Pons (tissue), 1 donor: ENCODE measurements around the gene LPCAT3.

Experiments
- DNase-seq: peaks from one replicate; pipeline ENCODE4 v3.0.0-alpha.2; 2016; ENCODE audit warnings: low spot score

The LPCAT3 gene

DNA sequence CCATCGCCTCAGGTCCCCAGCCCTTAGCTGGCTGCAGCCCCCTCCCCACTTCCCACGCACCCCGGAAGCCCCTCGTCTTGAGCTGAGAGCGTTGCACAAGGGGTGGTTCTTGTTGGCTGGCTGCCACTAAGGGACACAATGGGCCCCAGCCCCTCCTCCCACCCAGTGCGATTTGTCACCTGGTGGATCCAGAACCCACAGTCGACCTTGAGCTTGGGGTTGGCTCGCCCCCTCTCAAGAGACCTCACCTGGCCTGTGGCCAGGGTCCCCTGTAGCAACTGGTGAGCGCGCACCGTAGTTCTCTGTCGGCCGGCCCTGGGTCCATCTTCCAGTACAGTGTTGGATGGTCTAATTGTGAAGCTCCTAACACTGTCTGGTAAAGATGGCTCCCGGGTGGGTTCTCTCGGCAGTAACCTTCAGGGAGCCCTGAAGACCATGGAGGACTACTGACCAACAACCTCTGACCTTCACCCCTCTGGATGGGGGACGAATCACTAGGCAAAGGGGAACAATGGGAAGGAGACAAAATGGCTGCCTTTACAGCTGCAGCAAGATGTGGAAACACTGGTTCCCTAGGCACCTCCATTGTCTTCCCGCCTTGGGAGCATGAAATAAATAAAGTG lies 54.4 kb downstream of the LPCAT3 start:
- no peak for DNase-seq

DNA sequence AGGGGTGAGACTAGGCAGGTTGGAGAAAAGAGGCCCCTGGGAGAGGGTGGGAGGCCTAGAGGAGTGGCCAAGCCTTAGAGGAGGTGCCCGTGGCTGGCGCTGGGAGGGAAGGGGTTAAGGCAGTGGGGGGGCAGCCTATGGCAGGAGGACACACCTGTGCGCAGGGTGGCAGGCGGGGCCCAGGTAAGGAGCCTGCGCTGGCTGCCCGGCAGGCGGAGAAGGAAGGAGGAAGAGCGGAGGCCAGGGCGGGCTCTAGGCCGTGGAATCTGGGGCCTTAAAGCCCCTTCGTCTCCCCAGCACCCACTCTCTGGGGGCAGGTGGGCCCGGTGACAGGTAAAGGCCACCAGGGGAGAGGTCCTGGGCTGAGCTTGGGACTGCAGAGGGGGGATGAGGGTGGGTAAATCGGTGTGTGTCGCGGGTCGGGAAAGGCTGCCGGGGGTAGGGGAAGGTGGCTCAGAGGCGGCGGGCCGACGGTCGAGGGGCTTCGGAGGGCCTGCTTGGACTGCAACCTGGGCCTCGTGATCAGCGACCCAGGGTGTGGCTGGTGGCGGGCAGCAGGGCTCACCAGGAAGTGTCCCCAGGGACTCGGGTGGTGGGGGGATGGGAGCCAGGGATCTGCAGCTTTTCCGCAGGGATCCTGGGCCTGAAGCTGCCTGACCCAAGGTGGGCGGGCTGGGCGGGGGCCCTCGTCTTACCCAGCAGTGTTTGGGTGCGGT lies 55.1 kb downstream of the LPCAT3 start:
- no peak for DNase-seq

DNA sequence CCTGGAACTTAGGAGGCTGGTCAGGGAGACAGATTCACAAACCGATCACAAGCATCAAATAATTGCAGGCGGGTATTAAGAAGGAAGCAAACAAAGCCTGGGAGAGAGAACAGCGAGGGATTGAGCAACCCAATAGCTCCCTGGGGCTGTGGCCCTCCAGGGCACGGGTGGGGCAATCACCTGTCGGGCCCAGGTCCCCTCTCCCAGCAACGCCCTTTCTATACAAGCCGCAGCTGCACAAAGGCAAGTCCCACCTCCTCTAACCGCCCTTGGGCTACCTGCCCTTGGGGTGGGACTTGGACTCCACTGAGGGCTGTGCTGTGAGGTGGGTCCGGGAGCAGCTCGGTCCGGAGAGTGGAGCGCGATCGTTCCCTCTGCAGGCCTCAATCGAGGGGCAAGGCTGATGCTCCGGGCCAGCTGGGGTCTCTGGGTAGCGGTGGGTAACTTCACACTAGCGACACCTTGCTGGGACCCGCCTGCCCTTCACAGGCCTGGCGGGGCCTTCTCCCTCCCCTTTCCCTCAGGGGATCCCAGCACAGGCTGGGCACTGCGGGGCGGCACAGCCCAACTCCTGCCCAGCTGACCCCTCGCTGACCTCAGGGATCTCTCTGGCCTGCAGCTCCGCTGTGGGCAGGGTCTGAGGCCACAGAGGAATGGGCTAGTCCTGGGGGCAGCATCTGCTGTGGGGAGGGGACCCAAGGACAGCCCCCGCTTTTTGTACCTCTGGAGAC lies 55.8 kb downstream of the LPCAT3 start:
- DNase-seq, result no peak

DNA sequence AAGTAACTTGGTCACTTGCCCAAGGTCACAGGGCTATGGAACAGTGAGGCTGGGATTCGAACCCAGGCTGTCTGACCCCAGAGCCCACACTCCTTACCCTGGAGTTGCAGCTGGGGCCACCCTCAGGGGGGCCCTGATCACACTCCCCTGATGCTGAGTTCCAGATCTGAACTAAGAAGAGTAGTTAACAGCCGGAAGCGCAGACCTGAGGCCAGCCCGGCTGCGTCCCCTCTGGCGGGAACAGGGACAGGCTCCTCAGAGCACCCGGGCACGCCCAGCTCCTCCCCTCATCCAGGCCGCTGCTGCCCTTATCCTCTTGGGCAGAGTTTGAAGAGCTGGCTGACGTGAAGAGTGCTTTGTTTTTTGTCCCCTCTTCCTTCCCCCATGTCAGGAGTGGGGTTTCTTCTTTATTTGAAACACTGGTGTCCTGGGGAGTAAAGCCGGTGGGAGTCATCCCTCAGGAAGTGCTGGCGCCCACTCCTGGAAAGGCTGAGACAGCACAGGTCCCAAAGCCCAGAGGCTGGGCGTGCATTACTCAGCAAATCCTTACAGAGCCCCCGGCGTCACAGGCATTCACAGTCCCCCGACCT lies 56.5 kb downstream of the LPCAT3 start:
- no peak for DNase-seq

DNA sequence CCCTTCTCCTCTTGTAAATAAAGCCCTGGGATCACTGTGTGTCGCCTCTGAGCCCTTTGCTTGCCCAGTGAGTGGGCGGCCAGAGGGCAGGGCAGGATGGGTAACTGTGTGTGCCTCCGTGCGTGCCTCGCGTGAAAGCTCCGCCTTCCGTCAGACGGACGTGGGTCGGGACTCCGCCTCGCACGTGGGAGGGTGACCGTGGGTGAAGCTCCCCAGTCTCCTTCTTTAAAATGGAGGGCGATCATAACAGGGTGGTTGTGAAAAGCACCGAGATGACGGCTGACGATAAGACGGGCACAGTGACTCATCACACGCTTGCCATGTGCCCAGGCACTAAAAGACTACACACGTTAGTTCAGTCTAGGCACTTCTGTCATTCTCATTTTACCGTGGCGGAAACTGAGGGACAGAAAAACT lies 57.0 kb downstream of the LPCAT3 start:
- DNase-seq, result no peak

DNA sequence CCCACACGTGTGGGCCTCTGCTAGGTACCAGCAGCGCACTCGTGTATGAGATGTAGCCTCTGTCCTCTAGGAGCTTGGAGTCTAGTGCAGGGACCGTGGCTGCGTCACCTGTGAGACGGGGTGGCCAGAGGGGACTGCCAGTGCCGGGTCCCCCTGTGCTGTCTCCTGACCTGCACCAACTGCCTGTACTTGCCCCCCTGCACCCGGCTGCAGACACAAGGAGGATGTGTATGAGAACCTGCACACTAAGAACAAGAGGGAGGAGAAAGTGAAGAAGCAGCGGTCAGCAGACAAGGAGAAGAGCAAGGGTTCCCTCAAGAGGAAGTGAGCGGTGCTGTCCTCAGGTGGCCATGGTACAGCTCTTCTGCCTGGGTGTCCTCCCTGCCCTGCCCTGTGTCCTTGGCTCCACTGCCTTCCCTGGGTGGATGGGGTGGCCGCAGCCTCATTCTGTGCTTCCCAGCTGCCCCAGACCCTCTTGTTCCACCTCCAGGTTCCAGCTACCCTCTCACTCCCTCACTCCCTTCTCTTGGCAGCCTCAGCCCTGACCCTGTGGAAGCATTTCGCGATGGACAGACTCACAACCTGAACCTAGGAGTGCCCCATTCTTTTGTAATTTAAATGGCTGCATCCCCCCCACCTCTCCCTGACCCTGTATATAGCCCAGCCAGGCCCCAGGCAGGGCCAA lies 57.5 kb downstream of the LPCAT3 start:
- no peak for DNase-seq

DNA sequence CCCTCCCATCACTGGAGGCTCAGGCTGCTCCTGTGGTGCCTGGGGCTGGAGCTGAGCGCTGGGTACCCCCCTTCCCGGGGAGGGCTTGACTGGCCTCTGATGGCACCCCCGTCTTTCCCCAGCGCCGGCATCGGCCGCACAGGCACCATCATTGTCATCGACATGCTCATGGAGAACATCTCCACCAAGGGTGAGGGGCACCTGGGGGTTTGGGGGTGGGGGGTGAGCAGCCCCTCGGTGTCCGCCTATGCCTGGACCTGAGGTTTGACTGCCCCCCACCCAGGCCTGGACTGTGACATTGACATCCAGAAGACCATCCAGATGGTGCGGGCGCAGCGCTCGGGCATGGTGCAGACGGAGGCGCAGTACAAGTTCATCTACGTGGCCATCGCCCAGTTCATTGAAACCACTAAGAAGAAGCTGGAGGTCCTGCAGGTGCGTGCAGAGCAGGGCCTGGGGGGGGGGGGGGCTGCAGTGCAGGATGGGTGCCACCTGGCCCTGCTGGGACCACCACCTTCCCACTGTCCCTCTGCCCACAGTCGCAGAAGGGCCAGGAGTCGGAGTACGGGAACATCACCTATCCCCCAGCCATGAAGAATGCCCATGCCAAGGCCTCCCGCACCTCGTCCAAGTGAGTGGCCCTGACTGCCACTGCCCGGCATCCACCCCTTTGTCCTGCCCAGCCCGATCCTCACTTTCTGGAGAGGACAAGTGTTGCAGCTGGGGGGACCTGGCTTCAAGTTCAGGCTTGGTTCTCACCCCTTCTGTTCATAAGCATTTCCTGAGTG lies 58.3 kb downstream of the LPCAT3 start:
- DNase-seq, result no peak

DNA sequence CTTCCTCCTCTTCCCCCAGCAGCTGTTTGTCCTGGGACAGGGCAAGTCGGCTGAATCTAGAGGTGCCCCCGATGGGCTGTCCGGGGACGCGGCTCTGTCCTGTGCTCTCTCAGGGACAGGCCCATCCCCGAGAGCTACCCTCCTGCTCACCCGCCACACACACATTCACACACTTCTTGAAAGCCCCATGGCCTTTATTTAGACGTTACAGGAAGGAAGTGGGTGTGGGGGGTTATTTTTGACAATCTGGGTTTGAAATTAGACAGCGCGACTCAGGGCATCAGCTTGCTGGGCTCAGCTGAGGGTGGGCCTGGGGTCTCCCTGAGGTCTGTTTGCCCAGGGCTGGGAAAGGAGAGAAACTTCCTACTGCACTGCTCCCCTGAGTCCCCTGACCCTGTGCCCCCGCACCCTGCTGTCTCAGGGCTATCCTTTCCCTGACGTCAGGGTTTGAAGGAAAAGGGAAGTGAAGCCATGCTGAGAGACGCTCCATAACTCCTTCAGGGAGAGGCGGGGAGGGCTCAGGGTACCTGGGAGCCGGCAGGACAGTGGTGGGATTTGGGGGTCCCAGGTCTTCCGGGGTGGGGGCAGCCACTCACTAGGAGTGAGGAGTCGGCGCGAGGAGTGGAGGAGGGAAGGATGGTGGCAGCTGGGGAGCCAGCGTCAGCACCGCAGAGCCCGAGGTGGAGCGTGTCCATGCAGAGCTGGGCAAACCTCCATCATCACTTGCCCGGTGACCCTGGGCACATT lies 59.0 kb downstream of the LPCAT3 start:
- peak; percentile 69 for DNase-seq

DNA sequence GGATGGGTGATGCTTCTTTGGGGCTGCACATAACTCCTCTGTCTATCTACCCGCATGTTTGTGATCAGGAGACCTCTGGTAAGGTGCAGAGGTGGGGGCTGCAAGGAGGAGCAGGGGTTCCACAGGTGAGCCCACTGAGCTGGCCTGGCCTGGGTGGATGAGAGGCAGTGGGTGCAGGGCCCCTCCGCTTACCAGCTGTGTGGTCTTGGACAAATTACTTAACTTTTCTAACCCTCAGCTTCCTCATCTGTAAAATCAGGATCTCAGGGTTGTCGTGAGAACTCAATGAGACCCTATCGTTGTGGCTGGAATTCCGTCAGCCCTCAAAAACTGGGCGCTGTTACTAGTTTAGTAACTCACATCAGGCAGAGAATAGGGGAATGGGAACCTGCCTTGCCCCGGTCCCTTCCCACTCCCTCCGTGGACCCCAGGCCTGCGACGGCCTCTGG lies 59.6 kb downstream of the LPCAT3 start:
- no peak for DNase-seq

DNA sequence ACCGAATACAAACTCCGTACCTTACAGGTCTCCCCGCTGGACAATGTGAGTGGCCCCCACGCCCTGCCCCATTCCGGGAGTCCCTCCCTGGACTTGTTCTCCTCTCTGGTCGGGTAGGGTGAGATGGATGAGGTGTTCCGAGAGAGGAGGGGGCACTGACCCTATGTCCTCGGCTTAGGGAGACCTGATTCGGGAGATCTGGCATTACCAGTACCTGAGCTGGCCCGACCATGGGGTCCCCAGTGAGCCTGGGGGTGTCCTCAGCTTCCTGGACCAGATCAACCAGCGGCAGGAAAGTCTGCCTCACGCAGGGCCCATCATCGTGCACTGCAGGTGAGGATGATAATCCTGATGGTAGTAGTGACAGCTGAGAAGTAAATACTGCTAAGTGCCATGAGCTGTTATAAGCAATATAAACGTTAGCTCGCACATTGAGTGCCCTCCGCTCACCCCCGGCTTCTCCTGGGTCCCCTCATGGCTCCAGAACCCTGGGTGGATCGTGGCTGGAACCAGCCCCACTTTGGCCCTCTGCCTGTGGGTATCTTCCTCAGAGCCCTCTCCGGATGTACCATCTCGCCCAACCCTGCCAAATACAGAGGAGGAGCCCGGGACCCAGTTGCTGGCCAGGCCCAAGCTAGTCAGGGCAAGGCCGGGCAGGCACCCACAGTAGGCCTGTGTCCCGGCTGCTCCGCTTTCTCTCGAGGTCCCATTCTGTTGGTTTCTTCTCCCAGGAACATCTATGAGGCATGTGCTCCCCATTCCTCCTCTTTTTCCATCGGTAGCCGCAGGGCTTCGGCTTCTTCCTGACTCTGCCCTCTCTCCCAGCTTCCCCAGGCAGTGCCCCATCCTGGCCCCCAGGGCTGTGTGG lies 60.3 kb downstream of the LPCAT3 start:
- no peak for DNase-seq

DNA sequence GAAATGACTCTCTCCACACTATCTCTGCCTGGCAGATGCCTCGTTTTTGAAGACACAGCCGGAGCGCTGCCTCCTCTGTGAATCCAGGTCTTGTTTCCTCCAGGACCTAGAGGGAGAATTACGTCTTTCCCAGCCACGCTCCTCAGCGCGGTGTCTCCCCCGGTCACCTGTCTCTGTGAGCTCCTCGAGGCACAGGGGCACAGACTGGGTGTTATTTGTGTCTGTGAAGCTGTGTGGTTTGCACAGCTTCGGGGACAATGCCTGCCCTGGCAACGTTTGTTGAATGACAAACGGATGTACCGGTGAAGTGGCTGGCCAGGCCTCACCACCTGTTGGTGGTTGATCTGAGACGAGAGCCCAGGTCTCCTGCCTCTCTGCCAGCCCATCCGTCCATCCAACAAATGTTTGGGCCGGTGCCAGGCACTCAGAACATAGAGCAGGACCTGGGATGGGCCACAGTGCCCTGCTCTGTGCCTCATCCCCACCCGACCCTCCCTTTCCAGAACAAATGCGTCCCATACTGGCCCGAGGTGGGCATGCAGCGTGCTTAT lies 61.0 kb downstream of the LPCAT3 start:
- DNase-seq, result no peak

DNA sequence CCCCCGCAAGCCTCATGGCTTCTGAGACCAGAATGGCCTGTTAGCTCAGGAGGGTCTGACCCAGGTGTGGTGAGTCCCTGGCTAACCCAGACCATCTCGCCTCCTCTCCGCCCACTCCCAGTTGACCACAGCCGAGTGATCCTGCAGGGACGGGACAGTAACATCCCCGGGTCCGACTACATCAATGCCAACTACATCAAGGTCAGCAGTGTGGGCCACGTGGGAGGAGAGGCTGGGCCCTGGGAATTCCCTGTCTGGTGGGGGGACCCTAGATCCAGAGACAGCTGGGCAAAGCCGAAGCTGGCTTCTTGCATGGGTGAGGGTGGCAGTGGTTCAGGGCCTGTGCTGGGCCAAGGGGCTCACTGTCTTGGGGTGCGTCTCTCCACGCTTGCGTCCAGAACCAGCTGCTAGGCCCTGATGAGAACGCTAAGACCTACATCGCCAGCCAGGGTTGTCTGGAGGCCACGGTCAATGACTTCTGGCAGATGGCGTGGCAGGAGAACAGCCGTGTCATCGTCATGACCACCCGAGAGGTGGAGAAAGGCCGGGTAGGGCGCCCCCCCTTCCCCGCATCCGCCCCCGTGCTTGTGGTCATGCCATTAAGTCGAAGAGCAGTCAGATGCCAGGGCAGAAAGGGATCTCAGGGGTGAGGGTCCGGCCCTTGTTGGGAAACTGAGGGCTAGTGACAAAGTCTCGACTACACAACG lies 62.1 kb downstream of the LPCAT3 start:
- no peak for DNase-seq

DNA sequence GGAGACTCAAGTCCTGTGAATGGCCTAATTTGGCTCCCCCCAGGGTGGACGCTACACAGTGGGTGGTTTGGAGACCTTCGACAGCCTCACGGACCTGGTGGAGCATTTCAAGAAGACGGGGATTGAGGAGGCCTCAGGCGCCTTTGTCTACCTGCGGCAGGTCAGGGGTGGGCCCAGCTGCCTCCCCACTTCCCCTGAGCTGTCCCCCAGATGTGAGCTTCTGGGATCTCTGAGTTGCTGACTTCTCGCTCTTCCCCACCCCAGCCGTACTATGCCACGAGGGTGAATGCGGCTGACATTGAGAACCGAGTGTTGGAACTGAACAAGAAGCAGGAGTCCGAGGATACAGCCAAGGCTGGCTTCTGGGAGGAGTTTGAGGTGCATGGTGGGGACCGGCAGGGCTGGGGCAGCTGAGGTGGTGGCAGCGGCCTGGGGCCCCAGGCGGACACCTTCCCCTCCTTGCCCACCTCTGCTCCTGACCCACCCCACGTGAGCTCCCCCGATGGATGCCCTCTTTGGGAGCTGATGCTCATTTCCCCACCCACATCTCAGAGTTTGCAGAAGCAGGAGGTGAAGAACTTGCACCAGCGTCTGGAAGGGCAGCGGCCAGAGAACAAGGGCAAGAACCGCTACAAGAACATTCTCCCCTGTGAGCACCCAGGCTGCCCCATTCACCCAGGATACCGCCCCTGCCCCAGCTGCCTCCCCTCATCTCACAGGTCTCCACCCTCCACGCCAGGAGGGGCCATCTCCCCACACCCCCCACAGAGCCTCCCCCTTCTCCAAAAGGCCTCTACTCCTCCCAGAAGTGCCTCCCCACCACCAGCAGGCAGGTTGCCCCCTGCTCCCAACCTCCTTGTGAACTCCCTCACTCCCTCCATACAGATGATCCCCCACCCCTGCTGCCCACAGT lies 62.9 kb downstream of the LPCAT3 start:
- DNase-seq, result no peak

DNA sequence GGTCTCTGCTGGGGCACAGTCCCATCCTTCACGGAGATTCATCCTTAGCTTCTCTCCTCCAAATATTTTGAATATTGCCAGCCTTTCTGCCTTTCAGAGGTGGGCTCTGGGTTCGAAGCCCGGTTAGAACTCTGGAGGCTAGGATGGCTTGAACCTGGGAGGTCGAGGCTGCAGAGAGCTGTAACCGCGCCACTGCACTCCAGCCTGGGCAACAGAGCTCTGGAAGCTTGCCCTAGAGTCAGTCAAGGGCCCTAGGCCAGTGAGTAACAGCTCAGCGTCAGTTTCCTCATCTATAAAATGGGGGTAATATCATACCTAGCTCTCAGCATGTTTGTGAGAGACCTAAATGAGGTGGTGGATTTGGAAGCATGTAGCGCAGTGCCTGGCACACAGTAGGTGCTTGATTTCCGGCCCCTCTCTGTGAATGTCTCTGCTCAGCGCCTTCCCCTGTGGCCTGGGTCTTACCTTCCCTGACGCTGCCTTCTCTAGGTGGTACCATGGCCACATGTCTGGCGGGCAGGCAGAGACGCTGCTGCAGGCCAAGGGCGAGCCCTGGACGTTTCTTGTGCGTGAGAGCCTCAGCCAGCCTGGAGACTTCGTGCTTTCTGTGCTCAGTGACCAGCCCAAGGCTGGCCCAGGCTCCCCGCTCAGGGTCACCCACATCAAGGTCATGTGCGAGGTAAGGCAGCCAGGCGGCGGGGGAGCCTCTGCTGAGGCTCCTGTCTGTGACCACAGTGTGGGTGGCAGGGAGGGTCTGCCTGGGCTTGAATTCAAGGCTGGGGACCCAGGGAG lies 63.8 kb downstream of the LPCAT3 start:
- DNase-seq, result no peak

DNA sequence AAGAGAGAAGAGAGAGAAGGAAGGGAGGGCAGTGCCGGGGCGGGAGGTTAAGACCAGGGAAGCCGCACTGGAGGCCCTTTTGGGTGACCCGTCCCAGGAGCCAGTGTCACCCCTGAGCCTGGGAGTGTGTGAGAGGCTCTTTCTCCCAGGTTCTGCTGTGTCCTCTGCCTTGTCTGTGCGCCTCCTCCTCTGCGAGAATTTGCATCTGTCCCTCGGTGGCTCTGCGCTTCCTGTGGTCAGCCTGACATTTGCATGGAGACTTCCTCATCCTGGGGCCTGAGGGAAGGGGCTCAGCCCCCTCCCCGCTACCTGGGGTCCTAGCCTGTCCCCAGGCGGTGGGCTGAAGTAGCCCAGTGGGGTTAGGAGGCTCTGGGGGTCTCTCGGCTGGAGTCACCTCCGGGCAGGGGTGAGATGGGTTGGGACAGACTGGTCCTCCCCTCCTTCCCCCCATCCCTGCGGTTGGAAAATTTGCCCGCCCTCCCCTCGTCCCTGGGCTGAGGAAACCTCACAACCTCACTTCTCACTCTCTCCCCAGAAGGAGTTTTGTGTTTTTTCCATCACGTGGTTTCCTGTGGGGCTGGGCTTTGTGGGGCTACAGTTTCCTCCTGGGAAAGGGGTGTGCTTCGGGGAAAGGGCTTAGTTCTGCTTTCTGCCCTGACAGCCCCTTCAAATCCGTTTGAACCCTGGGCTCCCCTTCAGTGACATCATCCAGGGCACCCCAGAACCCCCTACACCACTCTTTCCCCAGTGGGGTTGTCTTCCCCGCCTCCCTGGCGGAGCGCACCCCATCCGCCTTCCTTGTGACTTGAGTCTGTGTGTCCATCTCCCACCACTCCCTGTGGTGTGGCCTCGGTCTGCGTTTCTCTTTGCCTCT lies 64.6 kb downstream of the LPCAT3 start:
- peak; percentile 81 for DNase-seq
